ENCODE results near the gene DMXL2. TPM values are rescaled to one million over a fixed set of nuclear protein-coding genes. Genes with fewer than 3 reads are reported as not detected.

DMXL2 gene
- total RNA-seq, 3 donors from 2014 or later (not counting 1 experiment from before 2014, with no cell fraction given) = 6.4 to 12.4 (median 11.3) TPM

GRCh38 chr15:51444112-51444511, 178.5 kb downstream of the DMXL2 start:
- Mint-ChIP-seq H3K9me3 (no peaks in the 10 kb centered on the region), H3K27ac (no peak overlapping the region), H3K4me1 (no peaks in the 10 kb centered on the region), H3K36me3 (no peaks in the 10 kb centered on the region), H3K27me3 (ENCODE audit: low read depth in 2 of 2) (no peaks in the 10 kb centered on the region), H3K4me3 (no peak overlapping the region)
- Histone ChIP-seq H3K36me3 (ENCODE audit: control insufficient read depth, insufficient read depth, low read length) (no peaks in the 10 kb centered on the region), H3K27me3 (ENCODE audit: control insufficient read depth, insufficient read depth, low read length) (no peaks in the 10 kb centered on the region), H3K27ac (ENCODE audit: low read length) (no peak overlapping the region), H3K4me1 (ENCODE audit: control insufficient read depth, insufficient read depth, low read length) (no peaks in the 10 kb centered on the region), H3K9me3 (ENCODE audit: control insufficient read depth, insufficient read depth, low read length) (peaks cover 7% of the 10 kb centered on the region), H3K4me3 (ENCODE audit: low read length) (no peak overlapping the region)
- no CpG with 5 or more reads among the region's 1 CpG for WGBS (ENCODE audit: insufficient coverage)
- no peak for DNase-seq
- intact Hi-C loops (cut with micrococcal nuclease) = no loop called here
- TF ChIP-seq CTCF (IDR thresholded peaks at IDR 0.05) = no peak
- no peak for ATAC-seq

- intact Hi-C loops (cut with micrococcal nuclease) = no loop called here
- Histone ChIP-seq H3K36me3 (ENCODE audit: control insufficient read depth, insufficient read depth, low read length) (no peaks in the 10 kb centered on the region), H3K4me1 (ENCODE audit: control insufficient read depth, insufficient read depth, low read length) (no peaks in the 10 kb centered on the region), H3K4me3 (ENCODE audit: low read length) (no peak overlapping the region), H3K27ac (ENCODE audit: low read length) (no peak overlapping the region), H3K9me3 (ENCODE audit: control insufficient read depth, insufficient read depth, low read length) (peaks cover 7% of the 10 kb centered on the region), H3K27me3 (ENCODE audit: control insufficient read depth, insufficient read depth, low read length) (no peaks in the 10 kb centered on the region)
- no peaks in the 10 kb centered on the region for H3K27me3 Mint-ChIP-seq (ENCODE audit: low read depth in 2 of 2)
- DNase-seq (no peak), ATAC-seq (no peak)
- H3K36me3 Mint-ChIP-seq = no peaks in the 10 kb centered on the region
- 96% methylated on average over 4 of the region's 4 CpGs for WGBS (ENCODE audit: insufficient coverage)
- no peak for TF ChIP-seq CTCF (IDR thresholded peaks at IDR 0.05)
- no peaks in the 10 kb centered on the region for H3K4me1 Mint-ChIP-seq
- H3K27ac Mint-ChIP-seq = no peak overlapping the region
- no peak overlapping the region for H3K4me3 Mint-ChIP-seq
- peaks cover 0 to 1% of the 10 kb centered on the region in 2 donors for H3K9me3 Mint-ChIP-seq
Observed at GRCh38 chr15:51443282-51443914, 179.2 kb downstream of the DMXL2 start.

- H3K27me3 ChIP-seq (ENCODE audit: control insufficient read depth, insufficient read depth, low read length) = no peaks in the 10 kb centered on the region
- Mint-ChIP-seq H3K4me3 (no peak overlapping the region), H3K4me1 (no peaks in the 10 kb centered on the region), H3K27me3 (ENCODE audit: low read depth in 2 of 2) (no peaks in the 10 kb centered on the region), H3K9me3 (peaks cover 3 to 5% of the 10 kb centered on the region in 2 donors), H3K36me3 (no peaks in the 10 kb centered on the region), H3K27ac (no peak overlapping the region)
- peaks cover 7% of the 10 kb centered on the region for H3K9me3 ChIP-seq (ENCODE audit: control insufficient read depth, insufficient read depth, low read length)
- ATAC-seq (no peak), DNase-seq (no peak)
- H3K36me3 ChIP-seq (ENCODE audit: control insufficient read depth, insufficient read depth, low read length) = no peaks in the 10 kb centered on the region
- H3K4me1 ChIP-seq (ENCODE audit: control insufficient read depth, insufficient read depth, low read length) = no peaks in the 10 kb centered on the region
- intact Hi-C loops (cut with micrococcal nuclease) = no loop called here
- no peak overlapping the region for H3K4me3 ChIP-seq (ENCODE audit: low read length)
- TF ChIP-seq CTCF (IDR thresholded peaks at IDR 0.05) = no peak
- 78% methylated on average over 1 of the region's 2 CpGs for WGBS (ENCODE audit: insufficient coverage)
- H3K27ac ChIP-seq (ENCODE audit: low read length) = no peak overlapping the region
Observed at GRCh38 chr15:51438526-51438925, 184.0 kb downstream of the DMXL2 start.

- H3K4me1 Mint-ChIP-seq = no peaks in the 10 kb centered on the region
- H3K36me3 Mint-ChIP-seq = no peaks in the 10 kb centered on the region
- no peaks in the 10 kb centered on the region for H3K9me3 ChIP-seq (ENCODE audit: control insufficient read depth, insufficient read depth, low read length)
- peaks cover 0 to 2% of the 10 kb centered on the region in 2 donors for H3K9me3 Mint-ChIP-seq
- WGBS (ENCODE audit: insufficient coverage) = no CpG with 5 or more reads among the region's 1 CpG
- H3K4me3 Mint-ChIP-seq = no peak overlapping the region
- H3K27me3 ChIP-seq (ENCODE audit: control insufficient read depth, insufficient read depth, low read length) = no peaks in the 10 kb centered on the region
- ATAC-seq (no peak), DNase-seq (no peak)
- no peaks in the 10 kb centered on the region for H3K36me3 ChIP-seq (ENCODE audit: control insufficient read depth, insufficient read depth, low read length)
- intact Hi-C loops (cut with micrococcal nuclease) = no loop called here
- no peak overlapping the region for H3K27ac Mint-ChIP-seq
- H3K4me1 ChIP-seq (ENCODE audit: control insufficient read depth, insufficient read depth, low read length) = no peaks in the 10 kb centered on the region
- no peak for TF ChIP-seq CTCF (IDR thresholded peaks at IDR 0.05)
- H3K27ac ChIP-seq (ENCODE audit: low read length) = no peak overlapping the region
- H3K4me3 ChIP-seq (ENCODE audit: low read length) = no peak overlapping the region
- H3K27me3 Mint-ChIP-seq (ENCODE audit: low read depth in 2 of 2) = no peaks in the 10 kb centered on the region
Observed at GRCh38 chr15:51425517-51426040, 197.0 kb downstream of the DMXL2 start.

All from natural killer cell (primary cell).